Measurements from ENCODE around the gene SYNC. TPM values are rescaled to one million over a fixed set of nuclear protein-coding genes. Genes with fewer than 3 reads are reported as not detected.
A peak's percentile ranks its signal among the peaks of the same experiment; 100 is the strongest.
"Not testable (repeated sequence)": the region's sequence is repeated elsewhere in the genome, so short reads cannot be mapped to it uniquely, and the experiment has no call there.

Gene SYNC
- total RNA-seq, 4 donors from 2014 or later = 2.9 to 31.7 (median 9.1) TPM

DNA sequence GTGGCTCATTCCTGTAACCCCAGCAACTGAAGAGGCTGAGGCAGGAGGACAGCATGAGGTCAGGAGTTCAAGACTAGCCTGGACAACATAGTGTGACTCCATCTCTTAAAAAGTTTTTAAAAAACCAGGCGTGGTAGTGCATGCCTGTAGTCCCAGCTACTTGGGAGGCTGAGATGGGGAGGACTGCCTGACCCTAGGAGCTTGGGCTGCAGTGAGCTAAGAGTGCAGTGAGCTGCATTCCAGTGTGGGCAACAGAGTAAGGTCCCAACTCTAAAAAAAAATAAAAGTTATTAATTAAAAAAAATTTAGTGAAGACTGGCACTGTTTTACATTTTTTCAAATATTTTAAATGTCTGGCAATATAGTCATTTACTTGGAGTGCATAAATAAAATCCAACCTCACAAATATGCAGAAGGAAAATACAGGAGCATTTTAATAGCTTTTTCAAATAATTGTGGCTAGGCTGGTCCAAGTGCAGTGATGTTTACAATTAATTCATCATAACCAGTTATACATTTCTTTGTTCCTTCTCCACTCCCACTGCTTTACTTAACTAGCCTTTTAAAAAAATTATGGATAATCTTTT lies 63.0 kb downstream of the SYNC start:
- Histone ChIP-seq H3K9me3 (no peaks in the 10 kb centered on the region), H3K4me1 (peaks cover 0 to 20% (median 2%) of the 10 kb centered on the region in 3 donors), H3K36me3 (peaks cover 0 to 16% (median 0%) of the 10 kb centered on the region in 3 donors), H3K27ac (no peak overlapping the region), H3K27me3 (no peaks in the 10 kb centered on the region), H3K4me3 (no peak overlapping the region)
- DNase-seq = no peak
- intact Hi-C loops (cut with DNase I) = no loop called here
- 79 to 94% methylated on average over 1 of the region's 1 CpG for WGBS, 2 donors
- TF ChIP-seq, protein P1, sequence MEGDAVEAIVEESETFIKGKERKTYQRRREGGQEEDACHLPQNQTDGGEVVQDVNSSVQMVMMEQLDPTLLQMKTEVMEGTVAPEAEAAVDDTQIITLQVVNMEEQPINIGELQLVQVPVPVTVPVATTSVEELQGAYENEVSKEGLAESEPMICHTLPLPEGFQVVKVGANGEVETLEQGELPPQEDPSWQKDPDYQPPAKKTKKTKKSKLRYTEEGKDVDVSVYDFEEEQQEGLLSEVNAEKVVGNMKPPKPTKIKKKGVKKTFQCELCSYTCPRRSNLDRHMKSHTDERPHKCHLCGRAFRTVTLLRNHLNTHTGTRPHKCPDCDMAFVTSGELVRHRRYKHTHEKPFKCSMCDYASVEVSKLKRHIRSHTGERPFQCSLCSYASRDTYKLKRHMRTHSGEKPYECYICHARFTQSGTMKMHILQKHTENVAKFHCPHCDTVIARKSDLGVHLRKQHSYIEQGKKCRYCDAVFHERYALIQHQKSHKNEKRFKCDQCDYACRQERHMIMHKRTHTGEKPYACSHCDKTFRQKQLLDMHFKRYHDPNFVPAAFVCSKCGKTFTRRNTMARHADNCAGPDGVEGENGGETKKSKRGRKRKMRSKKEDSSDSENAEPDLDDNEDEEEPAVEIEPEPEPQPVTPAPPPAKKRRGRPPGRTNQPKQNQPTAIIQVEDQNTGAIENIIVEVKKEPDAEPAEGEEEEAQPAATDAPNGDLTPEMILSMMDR (IDR thresholded peaks at IDR 0.05) = no peak
- TF ChIP-seq POLR2A (IDR thresholded peaks at IDR 0.05) = no peak

DNA sequence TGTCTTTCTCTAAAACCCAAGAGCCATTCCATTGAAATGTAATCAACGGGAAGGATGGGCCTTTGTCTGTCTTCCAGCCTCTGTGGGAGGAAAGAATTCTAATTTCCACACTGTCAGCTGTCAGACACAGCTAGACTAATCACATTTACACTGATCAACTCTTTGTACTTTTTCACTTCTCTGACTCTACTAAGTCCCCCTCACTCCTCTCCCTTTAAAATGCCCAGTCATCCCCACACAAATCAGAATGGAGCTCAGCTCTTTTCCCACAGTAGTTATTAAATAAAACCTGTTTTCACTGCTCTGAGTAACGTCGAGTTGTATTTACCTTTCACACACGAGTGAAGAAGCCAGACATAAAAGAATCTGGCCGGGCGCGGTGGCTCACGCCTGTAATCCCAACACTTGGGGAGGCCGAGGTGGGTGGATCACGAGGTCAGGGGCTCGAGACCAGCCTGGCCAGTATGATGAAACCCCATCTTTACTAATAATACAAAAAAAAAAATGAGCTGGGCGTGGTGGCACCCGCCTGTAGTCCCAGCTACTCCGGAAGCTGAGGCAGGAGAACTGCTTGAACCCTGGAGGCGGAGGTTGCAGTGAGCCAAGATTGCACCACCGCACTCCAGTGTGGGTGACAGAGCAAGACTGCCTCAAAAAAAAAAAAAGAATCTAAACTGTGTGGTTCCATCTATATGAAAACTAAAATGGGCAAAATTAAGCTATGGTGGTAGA lies 65.5 kb downstream of the SYNC start:
- peak overlapping the region in 3 of 4 donors; percentile 42 to 58 (median 45) for H3K27ac ChIP-seq
- no peaks in the 10 kb centered on the region for H3K27me3 ChIP-seq
- DNase-seq = no peak
- no peak overlapping the region for H3K4me3 ChIP-seq
- intact Hi-C loops (cut with DNase I) = no loop called here
- TF ChIP-seq, protein P1 (IDR thresholded peaks at IDR 0.05) = no peak
- no peak for TF ChIP-seq POLR2A (IDR thresholded peaks at IDR 0.05)
- peaks cover 0 to 20% (median 2%) of the 10 kb centered on the region in 3 donors for H3K4me1 ChIP-seq
- H3K9me3 ChIP-seq = no peaks in the 10 kb centered on the region
- peaks cover 0 to 40% (median 0%) of the 10 kb centered on the region in 3 donors for H3K36me3 ChIP-seq
- 48 to 68% methylated on average over 7 to 15 of the region's 16 CpGs for WGBS, 2 donors

DNA sequence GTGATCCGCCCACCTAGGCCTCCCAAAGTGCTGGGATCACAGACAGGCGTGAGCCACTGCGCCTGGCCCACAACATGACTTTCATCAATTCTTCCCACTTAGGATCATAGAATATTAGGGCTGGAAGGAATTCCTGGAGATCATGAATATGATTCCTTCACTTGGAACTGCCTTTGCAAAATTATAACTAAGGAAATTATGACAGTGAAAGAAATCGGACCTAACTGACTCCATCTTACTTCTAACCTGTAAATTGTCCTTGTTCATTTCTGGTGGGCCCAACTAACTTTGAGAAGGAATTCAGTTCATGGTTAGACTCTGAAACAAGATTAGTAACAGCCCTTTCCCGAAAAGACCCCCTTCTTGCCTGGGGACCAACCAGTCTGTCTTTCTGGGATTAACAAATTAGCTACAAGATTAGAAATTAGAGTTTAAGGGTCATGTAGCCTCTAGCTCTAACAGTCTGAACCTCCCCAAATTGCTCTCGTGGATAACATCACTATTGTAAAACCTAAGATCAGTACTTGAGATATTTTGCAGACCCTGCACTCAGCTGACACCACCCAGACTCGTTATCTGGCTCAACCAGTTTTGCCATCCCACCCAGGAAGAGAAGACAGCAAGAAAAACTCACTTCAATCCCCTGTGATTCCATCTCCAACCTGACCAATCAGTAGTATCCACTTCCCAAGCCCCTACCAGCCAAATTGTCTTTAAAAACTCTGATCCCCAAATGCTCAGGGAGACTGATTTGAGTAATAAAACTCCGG lies 66.9 kb downstream of the SYNC start:
- H3K4me1 ChIP-seq = peaks cover 0 to 20% (median 2%) of the 10 kb centered on the region in 3 donors
- 84 to 89% methylated on average over 7 to 8 of the region's 8 CpGs for WGBS, 2 donors
- no peak for TF ChIP-seq POLR2A (IDR thresholded peaks at IDR 0.05)
- TF ChIP-seq, protein P1 (IDR thresholded peaks at IDR 0.05) = no peak
- no peaks in the 10 kb centered on the region for H3K27me3 ChIP-seq
- no peak overlapping the region for H3K27ac ChIP-seq
- no peak overlapping the region for H3K4me3 ChIP-seq
- intact Hi-C loops (cut with DNase I) = no loop called here
- no peaks in the 10 kb centered on the region for H3K9me3 ChIP-seq
- peaks cover 0 to 52% (median 3%) of the 10 kb centered on the region in 3 donors for H3K36me3 ChIP-seq
- no peak for DNase-seq

DNA sequence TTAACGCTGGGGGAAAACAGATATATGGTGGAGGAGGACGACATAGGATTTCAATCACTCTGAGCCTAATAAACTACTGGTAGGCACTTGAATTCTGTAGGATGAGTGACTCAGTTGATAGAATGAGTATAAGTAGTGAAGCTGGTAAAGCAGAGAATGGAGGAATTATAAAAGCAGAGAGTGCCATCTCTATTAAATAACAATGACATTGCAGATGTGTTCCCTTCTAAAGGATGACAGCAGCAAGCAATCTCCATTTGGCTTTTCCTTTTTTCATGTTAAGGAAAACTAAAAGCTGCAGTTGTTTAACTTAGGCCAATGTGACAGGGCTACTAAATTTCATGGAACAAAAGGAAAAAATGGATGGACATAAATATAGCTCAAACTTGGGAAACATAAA lies 69.7 kb downstream of the SYNC start:
- no peak for DNase-seq
- intact Hi-C loops (cut with DNase I) = no loop called here
- no peaks in the 10 kb centered on the region for H3K9me3 ChIP-seq
- peaks cover 0 to 18% (median 2%) of the 10 kb centered on the region in 3 donors for H3K4me1 ChIP-seq
- 73 to 93% methylated on average over 2 of the region's 2 CpGs for WGBS, 2 donors
- no peaks in the 10 kb centered on the region for H3K27me3 ChIP-seq
- no peak overlapping the region for H3K27ac ChIP-seq
- TF ChIP-seq, protein P1 (IDR thresholded peaks at IDR 0.05) = no peak
- TF ChIP-seq POLR2A (IDR thresholded peaks at IDR 0.05) = no peak
- H3K36me3 ChIP-seq = peaks cover 4 to 64% (median 6%) of the 10 kb centered on the region in 3 donors
- no peak overlapping the region for H3K4me3 ChIP-seq

DNA sequence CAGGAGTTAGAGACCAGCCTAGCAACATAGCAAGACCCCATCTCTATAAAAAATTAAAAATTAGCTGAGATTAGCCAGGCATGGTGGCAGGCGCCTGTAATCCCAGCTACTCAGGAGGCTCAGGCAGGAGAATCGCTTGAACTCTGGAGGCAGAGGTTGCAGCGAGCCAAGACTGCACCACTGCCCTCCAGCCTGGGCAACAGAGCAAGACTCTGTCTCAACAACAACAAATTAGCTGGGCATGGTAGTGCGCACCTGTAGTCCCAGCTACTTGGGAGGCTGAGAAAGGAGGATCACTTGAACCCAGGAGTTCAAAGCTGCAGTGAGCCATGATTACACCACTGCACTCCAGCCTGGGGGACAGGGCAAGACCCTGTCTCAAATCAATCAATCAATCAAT lies 72.4 kb downstream of the SYNC start:
- H3K4me1 ChIP-seq; intact Hi-C loops (cut with DNase I); H3K9me3 ChIP-seq; H3K27me3 ChIP-seq; H3K27ac ChIP-seq; DNase-seq; H3K4me3 ChIP-seq: not testable (repeated sequence)
- 96 to 98% methylated on average over 4 of the region's 4 CpGs for WGBS, 2 donors
- peaks cover 4 to 90% (median 6%) of the 10 kb centered on the region in 3 donors for H3K36me3 ChIP-seq

Small RNA genes within 50 kb of the gene (small RNA-seq; reads per million reads assigned to genes)
- 0 reads per million in 4 donors for gene RF00019

Other genes starting within 250 kb of the SYNC start
- not detected for gene ZBTB8B, start 237.7 kb downstream of the SYNC start, total RNA-seq
- gene ZBTB8A, start 163.3 kb downstream of the SYNC start, total RNA-seq = 1 to 10 TPM; 2.4 to 6.1 (median 2.8) TPM
- gene ZBTB8OS, start 52.2 kb downstream of the SYNC start, total RNA-seq = 10 to 100 TPM; 12.3 to 26.9 (median 21.1) TPM
- 100 to 1,000 TPM in 1 of 4 donors, 10 to 100 TPM in 3; 59.6 to 102 (median 85.1) TPM for gene RBBP4, start 51.6 kb downstream of the SYNC start, total RNA-seq
- gene YARS1, start 114.6 kb upstream of the SYNC start, total RNA-seq = 10 to 100 TPM; 46.7 to 92.0 (median 62.3) TPM
- 10 to 100 TPM in 2 of 4 donors, 1 to 10 TPM in 2; 6.5 to 20.0 (median 11.9) TPM for gene S100PBP, start 114.9 kb upstream of the SYNC start, total RNA-seq
- under 1 TPM in 2 of 4 donors, not detected in 2; 0.44 to 0.76 TPM for gene FNDC5, start 168.1 kb upstream of the SYNC start, total RNA-seq
- not detected for gene HPCA, start 183.7 kb upstream of the SYNC start, total RNA-seq
- 100 to 1,000 TPM; 151 to 255 (median 178) TPM for gene TMEM54, start 198.6 kb upstream of the SYNC start, total RNA-seq